ENCODE measurements around the gene CD36. TPM values are rescaled to one million over a fixed set of nuclear protein-coding genes. Genes with fewer than 3 reads are reported as not detected.

The CD36 gene
- total and polyA plus RNA-seq, 2 donors (not counting 3 experiments of a cell fraction or from before 2014, with no cell fraction given): 0.58 to 0.87 TPM

DNA sequence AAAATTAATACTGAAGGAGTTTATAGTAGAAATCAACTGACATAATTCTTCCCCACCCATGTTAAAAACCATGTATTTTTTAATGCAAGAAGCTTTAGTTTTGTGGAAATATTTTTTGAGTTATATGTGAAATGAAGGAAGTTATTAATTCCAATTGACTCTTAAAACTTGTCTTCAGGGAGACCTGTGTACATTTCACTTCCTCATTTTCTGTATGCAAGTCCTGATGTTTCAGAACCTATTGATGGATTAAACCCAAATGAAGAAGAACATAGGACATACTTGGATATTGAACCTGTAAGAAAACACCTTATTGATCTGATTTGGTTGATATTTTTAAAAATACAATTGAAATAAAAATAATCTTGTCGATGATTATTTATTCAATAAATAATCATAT, 33.3 kb downstream of the CD36 start:
- dilution Hi-C loops (cut with MboI; ENCODE audit: extremely low pct_ligation_motif_present, low sequenced_read_pairs) (no loop called here), intact Hi-C loops (cut with micrococcal nuclease) (no loop called here)
- Histone ChIP-seq H3K27ac (ENCODE audit: insufficient read depth, low read depth, low read length) (no peak overlapping the region), H4K20me1 (replicated peaks; ENCODE audit: control insufficient read depth, extremely low read depth, insufficient read depth, low read length) (no peaks in the 10 kb centered on the region), H2AFZ (ENCODE audit: low read depth, low read length) (no peak overlapping the region), H3K4me2 (ENCODE audit: insufficient read depth, low read length) (no peak overlapping the region), H3K9me3 (replicated peaks; ENCODE audit: control insufficient read depth, insufficient read depth, low read length) (no peaks in the 10 kb centered on the region), H3K36me3 (ENCODE audit: control insufficient read depth in 2 of 2, extremely low read depth in 1 of 2, insufficient read depth in 2 of 2, low read length in 2 of 2) (no peaks in the 10 kb centered on the region), H3K9me1 (replicated peaks; ENCODE audit: control insufficient read depth, extremely low read depth, insufficient read depth, low read length) (no peaks in the 10 kb centered on the region), H3K9ac (replicated peaks; ENCODE audit: extremely low read depth, insufficient read depth, low read length) (no peak overlapping the region), H3K27me3 (ENCODE audit: control insufficient read depth in 2 of 2, insufficient read depth in 2 of 2, low read length in 2 of 2) (no peaks in the 10 kb centered on the region), H3K79me2 (ENCODE audit: control insufficient read depth, insufficient read depth, low read length) (no peaks in the 10 kb centered on the region), H3K4me1 (ENCODE audit: control insufficient read depth, extremely low read depth, insufficient read depth, low read length) (no peaks in the 10 kb centered on the region), H3K4me3 (replicated peaks in 1 of 3; ENCODE audit: insufficient read depth in 1 of 3, low read depth in 1 of 3, low read length in 3 of 3) (no peak overlapping the region)
- DNase-seq (ENCODE audit: low read depth, low spot score) (no peak), FAIRE-seq (no peak)
- BruUV-seq (replicated peaks): no TSS peak
- CTCF ChIA-PET: no interaction called here
- no peak for TF ChIP-seq MYC (IDR thresholded peaks at IDR 0.05; ENCODE audit: low read depth, low read length)
- no peak for TF ChIP-seq EZH2 (IDR thresholded peaks at IDR 0.05; ENCODE audit: borderline replicate concordance, low read depth, low read length, severe bottlenecking)
- no peak for TF ChIP-seq GATA2 (IDR thresholded peaks at IDR 0.05; ENCODE audit: insufficient read depth, insufficient read length, low read depth, low read length)
- no peak for TF ChIP-seq POLR2A (IDR thresholded peaks at IDR 0.05; ENCODE audit: low read depth, low read length)
- no peak for TF ChIP-seq FOS (IDR thresholded peaks at IDR 0.05; ENCODE audit: borderline replicate concordance, insufficient read depth, low read length)
- POLR2A ChIA-PET: no interaction called here

DNA sequence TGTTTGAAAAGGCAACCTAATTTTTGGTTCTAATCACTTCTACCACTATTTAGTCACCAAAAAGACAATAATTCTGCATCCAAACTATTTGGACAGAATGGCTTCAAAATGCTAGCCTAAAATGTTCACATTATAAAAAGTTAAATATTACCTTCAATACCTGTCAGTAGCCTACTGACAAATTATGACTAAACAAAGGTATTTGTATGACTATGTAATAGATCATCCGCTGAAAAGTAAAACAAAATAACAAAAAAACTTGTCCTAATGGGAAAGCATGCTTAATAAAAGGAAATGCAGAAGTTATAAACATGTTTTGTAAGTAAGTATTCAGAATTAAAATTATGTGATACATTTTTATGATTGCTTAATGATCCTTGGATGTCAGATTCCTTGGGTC, 36.6 kb downstream of the CD36 start:
- no peak overlapping the region for H3K27ac ChIP-seq (ENCODE audit: insufficient read depth, low read depth, low read length)

More for the DNA sequence above, 36.6 kb downstream of the CD36 start:
- H3K9ac ChIP-seq (replicated peaks; ENCODE audit: extremely low read depth, insufficient read depth, low read length): no peak overlapping the region
- BruUV-seq (replicated peaks): no TSS peak
- H3K36me3 ChIP-seq (ENCODE audit: control insufficient read depth in 2 of 2, extremely low read depth in 1 of 2, insufficient read depth in 2 of 2, low read length in 2 of 2): no peaks in the 10 kb centered on the region
- ChIA-PET POLR2A (interaction anchor here (0.7 kb wide), 1 partner anchor 12 kb away, joined by 3 read pairs; no protein-coding TSS in a partner anchor), CTCF (interaction anchor here (1.4 kb wide), 1 partner anchor 615 kb away, joined by 3 read pairs; no protein-coding TSS in a partner anchor)
- H3K79me2 ChIP-seq (ENCODE audit: control insufficient read depth, insufficient read depth, low read length): no peaks in the 10 kb centered on the region
- DNase-seq (ENCODE audit: low read depth, low spot score) (no peak), FAIRE-seq (no peak)
- H3K4me1 ChIP-seq (ENCODE audit: control insufficient read depth, extremely low read depth, insufficient read depth, low read length): no peaks in the 10 kb centered on the region
- H3K9me1 ChIP-seq (replicated peaks; ENCODE audit: control insufficient read depth, extremely low read depth, insufficient read depth, low read length): no peaks in the 10 kb centered on the region
- H3K4me2 ChIP-seq (ENCODE audit: insufficient read depth, low read length): no peak overlapping the region
- dilution Hi-C loops (cut with MboI; ENCODE audit: extremely low pct_ligation_motif_present, low sequenced_read_pairs) (no loop called here), intact Hi-C loops (cut with micrococcal nuclease) (no loop called here)
- no peak overlapping the region for H3K4me3 ChIP-seq (replicated peaks in 1 of 3; ENCODE audit: insufficient read depth in 1 of 3, low read depth in 1 of 3, low read length in 3 of 3)
- no peak overlapping the region for H2AFZ ChIP-seq (ENCODE audit: low read depth, low read length)
- no peaks in the 10 kb centered on the region for H4K20me1 ChIP-seq (replicated peaks; ENCODE audit: control insufficient read depth, extremely low read depth, insufficient read depth, low read length)
- no peak for TF ChIP-seq POLR2AphosphoS5 (IDR thresholded peaks at IDR 0.05; ENCODE audit: insufficient read depth, low read depth, low read length)
- TF ChIP-seq GATA2 (IDR thresholded peaks at IDR 0.05; ENCODE audit: insufficient read depth, insufficient read length, low read depth, low read length): no peak
- no peak for TF ChIP-seq POLR2A (IDR thresholded peaks at IDR 0.05; ENCODE audit: low read depth, low read length)
- no peak for TF ChIP-seq FOS (IDR thresholded peaks at IDR 0.05; ENCODE audit: borderline replicate concordance, insufficient read depth, low read length)
- TF ChIP-seq MYC (IDR thresholded peaks at IDR 0.05; ENCODE audit: low read depth, low read length): no peak
- no peak for TF ChIP-seq JUN (IDR thresholded peaks at IDR 0.05; ENCODE audit: borderline replicate concordance, insufficient read depth, insufficient read length, low read depth)
- H3K27me3 ChIP-seq (ENCODE audit: control insufficient read depth in 2 of 2, insufficient read depth in 2 of 2, low read length in 2 of 2): no peaks in the 10 kb centered on the region
- no peaks in the 10 kb centered on the region for H3K9me3 ChIP-seq (replicated peaks; ENCODE audit: control insufficient read depth, insufficient read depth, low read length)
